Fibroblast of skin of left quadriceps (primary cell): ENCODE results near the gene NUP188.

Experiments
- DNase-seq, 2 experiments: peaks; one replicate each; pipeline ENCODE4 v3.0.0-alpha.2; 2013; ENCODE audit warnings: low read depth in 2 of 2

NUP188 gene, protein sequence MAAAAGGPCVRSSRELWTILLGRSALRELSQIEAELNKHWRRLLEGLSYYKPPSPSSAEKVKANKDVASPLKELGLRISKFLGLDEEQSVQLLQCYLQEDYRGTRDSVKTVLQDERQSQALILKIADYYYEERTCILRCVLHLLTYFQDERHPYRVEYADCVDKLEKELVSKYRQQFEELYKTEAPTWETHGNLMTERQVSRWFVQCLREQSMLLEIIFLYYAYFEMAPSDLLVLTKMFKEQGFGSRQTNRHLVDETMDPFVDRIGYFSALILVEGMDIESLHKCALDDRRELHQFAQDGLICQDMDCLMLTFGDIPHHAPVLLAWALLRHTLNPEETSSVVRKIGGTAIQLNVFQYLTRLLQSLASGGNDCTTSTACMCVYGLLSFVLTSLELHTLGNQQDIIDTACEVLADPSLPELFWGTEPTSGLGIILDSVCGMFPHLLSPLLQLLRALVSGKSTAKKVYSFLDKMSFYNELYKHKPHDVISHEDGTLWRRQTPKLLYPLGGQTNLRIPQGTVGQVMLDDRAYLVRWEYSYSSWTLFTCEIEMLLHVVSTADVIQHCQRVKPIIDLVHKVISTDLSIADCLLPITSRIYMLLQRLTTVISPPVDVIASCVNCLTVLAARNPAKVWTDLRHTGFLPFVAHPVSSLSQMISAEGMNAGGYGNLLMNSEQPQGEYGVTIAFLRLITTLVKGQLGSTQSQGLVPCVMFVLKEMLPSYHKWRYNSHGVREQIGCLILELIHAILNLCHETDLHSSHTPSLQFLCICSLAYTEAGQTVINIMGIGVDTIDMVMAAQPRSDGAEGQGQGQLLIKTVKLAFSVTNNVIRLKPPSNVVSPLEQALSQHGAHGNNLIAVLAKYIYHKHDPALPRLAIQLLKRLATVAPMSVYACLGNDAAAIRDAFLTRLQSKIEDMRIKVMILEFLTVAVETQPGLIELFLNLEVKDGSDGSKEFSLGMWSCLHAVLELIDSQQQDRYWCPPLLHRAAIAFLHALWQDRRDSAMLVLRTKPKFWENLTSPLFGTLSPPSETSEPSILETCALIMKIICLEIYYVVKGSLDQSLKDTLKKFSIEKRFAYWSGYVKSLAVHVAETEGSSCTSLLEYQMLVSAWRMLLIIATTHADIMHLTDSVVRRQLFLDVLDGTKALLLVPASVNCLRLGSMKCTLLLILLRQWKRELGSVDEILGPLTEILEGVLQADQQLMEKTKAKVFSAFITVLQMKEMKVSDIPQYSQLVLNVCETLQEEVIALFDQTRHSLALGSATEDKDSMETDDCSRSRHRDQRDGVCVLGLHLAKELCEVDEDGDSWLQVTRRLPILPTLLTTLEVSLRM (N-terminal part only)

DNA sequence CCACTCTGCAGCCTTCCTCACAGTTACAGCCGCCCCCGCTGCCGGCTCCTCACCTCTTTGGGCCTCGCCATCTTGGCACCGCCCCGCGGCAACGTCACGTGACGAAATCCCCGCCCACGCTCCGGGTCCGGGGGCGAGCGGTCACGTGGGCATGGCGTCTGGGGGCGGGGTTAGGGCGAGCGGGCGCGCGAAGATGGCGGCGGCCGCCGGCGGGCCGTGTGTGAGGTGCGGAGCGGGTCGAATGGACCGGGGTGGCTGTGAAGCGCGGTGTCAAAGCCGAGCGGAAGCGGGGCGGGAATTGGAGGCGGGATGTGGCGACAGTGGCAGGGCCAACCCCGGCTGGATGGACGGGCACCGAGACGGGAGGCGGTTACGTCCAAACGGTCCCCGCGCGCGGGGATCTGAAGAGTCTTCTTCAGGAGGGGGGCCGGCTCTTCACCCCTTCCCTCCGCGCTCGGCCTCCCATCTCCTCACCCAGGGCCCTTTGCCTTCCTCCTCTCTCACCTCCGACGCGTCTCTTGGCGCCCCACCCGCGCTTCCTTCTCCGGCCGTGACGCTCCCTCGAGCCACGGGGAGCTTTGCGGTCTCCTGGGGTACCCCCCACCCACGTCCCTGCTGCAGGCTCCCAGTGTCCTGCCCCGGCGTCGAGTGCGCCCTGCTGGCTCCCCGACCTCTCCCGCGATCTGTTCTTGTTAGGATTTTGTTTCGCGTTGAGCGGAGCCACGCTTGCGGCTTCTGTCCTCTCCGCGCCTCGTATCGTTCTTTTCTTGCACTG, at the start of gene NUP188, which contains the start of gene DOLK:
Gene NUP188 (plus strand): TSS at position 173 of the 775 bp plus-strand sequence. CDS start 21 bp downstream, at position 194.
Gene DOLK (minus strand): TSS at position 77 of the 775 bp plus-strand sequence. CDS start 300 bp downstream, outside the sequence.
- peak; percentile 81 to 82 for DNase-seq

DNA sequence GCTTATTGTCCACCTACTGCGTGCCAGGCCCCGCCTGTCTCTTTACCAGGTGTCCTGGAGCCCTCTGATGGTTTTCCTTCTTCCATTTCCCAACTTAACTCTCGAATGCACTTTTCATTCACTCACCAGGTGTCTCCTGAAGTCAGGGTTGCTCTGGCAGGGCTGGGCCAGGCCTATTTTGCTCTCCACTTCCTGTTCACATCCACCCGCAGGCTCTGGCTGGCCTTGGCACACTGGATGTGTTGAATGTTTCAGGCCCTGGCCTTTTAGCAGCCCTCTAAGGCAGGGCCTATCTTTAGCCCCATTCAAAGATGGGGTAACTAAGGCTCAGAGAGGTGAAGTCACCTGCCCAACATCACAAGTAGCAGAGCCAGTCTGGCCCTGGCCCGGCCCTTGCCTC, 49.1 kb upstream of the NUP188 start:
- DNase-seq = no peak

DNA sequence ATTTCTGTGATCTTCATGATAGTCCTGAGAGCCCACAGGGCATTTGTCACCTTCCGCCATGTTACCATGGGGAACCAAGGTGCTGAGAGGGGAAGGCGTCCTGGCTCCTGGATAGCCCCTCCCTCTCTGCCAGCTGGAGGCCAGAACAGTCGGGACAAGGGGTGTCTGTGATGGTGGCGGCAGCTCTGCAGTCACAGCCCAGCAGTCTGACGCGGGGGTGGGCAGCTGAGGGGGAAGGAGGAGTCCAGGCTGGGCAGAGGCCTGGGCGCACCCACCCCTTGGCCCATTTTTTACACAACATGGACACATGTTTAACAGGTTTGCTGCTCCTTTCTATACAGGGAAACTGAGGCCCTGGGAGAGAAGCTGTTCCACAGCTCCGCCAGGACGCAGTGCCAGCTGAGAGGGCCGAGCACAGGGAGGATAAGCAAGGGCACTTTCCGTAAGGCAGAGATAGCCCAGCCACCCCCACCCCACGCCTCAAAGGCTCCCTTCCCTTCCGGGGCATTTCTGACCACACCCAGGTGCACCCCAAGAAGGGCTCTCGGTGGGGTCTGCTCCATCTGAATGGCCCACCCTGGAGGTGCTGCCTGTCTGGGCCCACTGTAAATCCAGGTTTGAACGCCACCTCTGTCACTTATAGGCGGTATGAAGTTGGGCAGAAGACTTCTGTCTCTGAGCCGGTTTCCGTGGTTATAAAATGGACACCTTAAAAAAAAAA, 48.5 kb upstream of the NUP188 start:
- no peak for DNase-seq

DNA sequence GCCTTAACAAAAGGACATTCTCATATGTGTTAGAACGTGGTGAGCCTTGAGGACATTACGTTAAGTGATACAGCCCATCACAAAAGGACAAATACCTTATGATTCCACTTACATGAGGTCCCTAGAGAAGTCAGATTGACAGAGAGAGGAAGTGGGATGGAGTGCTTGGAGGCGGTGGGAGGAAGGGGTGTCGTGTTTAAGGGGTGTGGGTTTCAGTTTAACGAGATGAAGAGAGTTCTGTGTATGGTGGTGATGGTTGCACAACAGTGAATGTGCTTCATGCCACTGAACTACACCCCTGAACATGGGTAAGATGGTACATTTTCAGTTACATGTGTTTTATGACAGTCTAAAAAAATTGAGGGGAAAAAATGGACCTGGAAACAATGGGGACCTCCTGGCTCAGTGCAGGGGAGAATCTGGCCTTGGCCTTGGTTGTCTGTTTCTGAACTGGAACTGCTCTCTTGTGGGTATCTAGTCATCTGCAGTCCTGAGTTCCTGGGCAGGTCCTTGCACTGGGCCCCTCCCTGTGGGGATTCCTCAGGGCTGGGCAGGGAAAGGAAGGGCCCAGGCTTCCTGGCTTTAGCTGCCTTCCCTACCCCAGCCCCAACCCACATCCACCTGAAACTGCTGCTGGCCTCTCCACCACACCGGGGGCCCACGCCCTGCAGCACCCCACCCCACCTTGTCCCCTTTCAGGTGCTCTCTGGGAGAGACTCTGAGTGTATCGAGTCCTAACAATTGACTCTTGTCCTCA, 47.8 kb upstream of the NUP188 start:
- DNase-seq = no peak

DNA sequence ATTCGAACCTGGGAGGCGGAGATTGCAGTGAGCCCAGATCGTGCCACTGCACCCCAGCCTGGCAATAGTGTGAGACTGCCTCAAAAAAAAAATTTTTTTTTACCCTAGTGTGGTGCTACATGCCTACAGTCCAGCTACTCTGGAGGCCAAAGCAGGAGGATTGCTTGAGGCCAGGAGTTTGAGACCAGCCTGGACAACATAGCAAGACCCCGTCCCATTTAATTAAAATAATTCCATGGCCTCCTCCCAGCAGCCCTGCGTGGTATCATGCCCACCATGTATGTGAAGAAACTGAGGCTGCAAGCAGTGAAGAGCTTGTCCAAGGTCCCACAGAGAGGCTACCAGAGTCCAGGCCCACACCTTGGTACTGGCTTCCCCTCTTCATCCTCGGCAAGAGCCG, 46.1 kb upstream of the NUP188 start:
- DNase-seq = no peak

DNA sequence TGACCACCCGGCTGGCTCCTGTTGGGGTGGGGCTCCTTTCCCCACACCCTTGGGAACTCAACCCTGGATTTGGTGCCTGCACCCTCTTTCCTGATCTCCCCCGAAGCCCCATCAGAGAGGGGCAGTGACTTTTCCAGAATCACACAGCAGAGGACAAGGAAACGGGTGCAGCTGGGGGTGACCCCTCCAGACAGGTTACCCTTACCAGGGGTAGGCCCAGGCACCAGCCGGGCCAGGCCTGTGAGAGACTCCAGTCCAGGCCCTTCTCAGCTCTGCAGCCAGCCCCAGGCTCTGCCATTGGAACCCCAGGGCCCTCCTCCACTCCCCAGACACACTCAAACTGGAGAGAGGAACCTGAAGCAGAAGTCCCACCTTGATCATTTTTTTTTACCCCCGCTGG, 45.7 kb upstream of the NUP188 start:
- no peak for DNase-seq

DNA sequence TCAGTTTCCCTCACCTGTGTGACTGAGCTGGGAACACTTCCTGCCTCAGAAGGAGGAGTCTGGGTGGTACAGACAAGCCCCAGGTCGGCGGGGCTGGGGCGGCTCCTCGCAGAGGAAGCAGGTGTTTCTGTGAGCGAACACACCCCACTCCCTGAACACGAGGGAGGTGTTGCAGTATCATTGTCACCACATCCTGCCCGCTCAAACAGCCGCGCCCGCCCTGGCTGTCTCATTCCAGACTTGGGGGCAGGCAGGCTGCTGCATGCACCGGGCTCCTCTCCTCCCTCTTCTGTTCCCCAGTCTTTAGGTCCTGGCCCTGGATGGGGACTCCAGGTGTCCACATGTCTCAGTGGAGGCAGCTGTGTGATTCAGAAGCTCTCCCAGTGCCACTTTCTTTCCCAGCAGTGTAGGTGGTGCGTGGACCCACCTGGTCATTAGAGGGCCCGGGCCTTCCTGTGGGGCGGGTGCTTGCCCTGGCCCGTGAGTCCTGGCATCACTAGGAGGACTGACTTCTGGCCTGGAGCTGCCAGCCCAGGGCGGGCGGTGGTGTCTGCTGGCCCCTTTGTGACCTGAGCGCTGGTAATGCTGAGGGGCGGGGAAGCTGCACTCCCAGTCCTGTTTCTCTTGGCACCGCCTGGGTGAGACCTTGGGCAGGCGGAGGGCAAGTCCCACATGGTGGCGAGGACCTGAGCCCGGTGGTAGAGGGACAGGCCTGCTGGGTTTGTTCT, 45.0 kb upstream of the NUP188 start:
- DNase-seq = no peak

DNA sequence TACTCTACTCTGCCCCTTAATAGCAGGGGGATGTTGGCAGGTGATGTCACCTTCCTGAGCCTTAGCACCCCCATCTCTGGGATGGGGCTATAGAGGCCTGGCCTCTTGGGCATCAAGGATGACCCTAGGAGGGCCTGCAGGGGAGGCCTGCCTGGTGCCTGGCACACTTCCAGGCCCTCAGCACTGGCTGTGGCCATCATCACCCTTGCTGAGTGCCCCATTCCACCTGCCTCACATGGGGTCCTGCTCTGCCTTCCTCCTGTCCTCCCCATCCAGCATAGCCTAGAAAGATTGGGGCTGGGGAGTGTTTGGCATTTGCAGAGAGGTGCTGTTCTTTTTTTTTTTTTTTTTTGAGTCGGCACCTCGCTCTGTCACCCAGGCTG, 44.4 kb upstream of the NUP188 start:
- DNase-seq = no peak

DNA sequence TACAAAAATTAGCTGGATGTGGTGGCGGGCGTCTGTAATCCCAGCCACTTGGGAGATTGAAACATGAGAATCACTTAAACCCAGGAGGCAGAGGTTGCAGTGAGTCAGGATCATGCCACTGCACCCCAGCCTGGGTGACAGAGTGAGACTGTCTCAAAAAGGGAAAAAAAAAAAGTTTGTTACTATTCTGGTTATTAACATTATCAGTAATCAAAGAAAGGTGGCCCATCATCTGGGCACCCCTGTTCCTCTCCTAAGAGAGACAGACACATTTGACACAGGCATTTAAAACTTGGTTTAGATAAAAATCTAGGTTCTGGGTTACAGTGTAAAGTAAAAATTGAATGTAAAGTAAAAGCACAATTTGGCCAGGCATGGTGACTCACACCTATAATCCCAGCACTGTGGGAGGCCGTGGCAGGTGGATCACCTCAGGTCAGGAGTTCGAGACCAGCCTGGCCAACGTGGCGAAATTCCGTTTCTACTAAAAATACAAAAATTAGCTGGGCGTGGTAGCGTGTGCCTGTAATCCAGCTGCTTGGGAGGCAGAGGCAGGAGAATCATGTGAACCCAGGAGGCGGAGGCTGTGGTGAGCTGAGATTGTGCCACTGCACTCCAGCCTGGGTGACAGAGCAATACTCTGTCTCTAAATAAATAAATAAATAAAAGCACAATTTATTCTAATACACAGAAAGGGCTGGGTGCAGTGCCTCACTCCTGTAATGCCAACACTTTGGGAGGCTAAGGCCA, 43.5 kb upstream of the NUP188 start:
- no peak for DNase-seq

DNA sequence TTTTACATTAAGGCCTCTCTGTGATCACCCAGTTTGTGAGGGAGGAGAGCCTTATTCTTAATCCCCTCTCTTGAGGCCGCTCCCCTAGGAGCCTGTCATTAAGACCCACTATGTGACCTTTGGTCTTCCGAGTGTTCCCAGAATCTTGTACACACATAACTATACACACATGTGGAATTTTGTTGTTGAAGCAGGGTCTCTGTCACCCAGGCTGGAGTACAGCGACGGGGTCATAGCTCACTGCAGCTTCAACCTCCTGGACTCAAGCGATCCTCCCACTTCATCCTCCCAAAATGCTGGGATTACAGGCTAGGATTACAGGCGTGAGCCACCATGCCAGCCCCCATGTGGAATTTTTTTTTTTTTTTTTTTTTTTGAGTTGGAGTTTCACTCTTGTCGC, 41.5 kb upstream of the NUP188 start:
- no peak for DNase-seq

DNA sequence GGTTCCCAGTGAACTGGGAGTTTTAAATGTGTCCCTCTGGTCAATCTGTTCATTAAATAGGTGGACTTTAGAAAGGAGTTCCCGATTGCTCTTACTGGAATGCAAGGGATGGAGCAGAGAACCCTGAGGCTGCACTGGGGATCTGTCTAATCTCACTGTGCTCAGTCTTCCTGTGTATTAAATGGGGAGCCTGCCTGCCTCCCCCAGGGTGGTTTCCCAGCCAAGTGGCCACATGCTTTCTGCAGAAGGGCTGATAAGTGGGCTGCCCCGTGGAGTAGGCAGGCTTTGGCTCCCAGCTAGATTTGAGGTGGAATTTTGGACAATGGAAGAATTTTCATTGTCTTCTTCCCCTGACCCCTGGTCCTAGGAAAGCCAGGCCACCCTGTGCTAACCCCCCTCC, 40.8 kb upstream of the NUP188 start:
- no peak for DNase-seq

DNA sequence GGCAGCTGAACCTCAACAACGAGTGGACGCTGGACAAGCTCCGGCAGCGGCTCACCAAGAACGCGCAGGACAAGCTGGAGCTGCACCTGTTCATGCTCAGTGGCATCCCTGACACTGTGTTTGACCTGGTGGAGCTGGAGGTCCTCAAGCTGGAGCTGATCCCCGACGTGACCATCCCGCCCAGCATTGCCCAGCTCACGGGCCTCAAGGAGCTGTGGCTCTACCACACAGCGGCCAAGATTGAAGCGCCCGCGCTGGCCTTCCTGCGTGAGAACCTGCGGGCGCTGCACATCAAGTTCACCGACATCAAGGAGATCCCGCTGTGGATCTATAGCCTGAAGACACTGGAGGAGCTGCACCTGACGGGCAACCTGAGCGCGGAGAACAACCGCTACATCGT, 39.1 kb upstream of the NUP188 start:
- no peak for DNase-seq

DNA sequence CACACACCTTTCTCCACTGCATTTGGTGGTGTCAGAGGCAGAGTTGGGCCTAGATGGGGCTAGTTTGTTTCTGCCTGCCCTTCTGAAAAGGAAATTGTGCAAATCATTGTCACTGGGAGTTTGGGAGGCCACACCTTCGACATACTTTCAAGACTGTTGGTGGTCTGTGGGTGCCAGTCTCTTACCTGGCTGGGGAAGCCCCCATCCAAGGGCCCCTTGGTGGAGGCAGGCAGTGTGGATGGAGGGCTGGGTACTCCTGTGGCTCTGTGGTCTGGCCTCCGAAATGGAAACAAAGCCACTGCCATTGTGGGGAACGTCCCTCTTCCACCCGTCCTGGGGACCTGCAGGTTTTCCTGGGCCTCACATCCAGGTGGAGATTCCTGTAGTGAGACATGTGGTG, 37.6 kb upstream of the NUP188 start:
- no peak for DNase-seq

DNA sequence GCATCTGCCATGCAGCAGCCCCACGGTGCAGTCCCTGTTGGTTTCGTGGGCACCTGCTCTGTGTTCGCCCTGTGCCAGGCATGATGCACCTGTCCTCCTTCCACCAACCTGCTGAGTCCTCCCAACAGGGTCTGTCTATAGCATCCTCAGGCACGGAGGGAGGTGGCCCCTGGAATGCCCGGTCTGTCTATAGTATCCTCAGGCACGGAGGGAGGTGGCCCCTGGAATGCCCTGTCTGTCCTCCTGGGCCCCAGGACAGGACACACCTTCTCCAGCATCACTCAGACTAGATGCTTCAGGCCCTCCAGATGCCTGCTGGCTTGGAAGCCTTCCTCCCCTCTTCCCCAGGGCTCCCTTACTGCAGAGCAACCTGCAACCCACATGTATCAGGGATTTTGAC, 36.6 kb upstream of the NUP188 start:
- DNase-seq = no peak

DNA sequence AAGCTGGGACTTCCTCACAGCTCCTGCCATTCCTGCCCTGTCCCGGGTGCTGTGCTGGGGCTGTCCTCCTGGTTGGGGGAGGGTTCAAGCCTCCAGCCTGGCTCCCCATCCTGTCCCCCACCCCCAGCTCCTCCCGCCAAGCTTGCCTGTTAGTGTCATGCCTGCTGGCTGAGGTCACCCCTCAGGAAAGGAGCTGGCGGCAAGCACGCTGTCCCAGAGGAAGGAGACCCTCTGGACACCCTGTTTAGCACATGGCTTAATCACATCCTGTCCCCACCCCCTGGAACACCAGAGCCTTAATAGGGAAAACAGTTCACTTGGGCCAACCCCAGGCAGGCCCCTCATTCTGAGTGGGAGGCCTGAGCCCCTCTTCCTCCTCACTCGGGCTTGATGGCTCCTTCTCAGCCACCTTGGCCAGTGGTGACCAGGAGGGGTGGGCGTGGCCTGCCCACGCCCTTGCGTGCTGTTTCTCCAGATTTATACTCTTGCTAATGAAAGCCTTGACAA, 35.9 kb upstream of the NUP188 start:
- DNase-seq = peak; percentile 37 to 51

DNA sequence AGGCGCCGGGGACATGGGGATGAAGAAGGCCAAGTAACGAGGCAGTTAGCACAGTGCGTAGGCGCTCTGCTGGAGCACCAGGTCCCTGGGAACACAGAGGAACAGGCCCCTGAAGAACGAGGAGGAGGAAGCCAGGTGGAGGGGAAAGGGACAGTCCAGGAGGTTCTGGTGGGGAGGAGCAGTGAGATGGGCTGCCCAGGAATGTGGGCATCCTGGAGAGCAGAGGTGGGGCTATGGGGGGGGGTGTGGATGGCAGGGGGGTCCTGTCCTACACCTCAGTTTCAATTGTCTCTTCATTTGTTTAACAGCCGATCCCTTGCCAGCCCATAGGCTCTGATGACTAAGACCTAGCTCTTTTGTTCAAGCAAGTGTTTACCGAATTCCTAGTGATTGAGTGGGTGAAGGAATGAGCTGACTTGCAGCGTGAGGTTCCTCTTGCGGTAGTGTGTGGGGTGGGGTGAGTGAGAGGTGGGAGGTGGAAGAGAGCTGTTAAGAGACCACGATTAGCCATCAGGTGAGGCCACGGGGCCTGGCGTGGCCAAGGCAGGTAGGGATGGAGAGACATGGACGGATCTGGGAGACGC, 35.1 kb upstream of the NUP188 start:
- DNase-seq = peak; percentile 54 to 55

DNA sequence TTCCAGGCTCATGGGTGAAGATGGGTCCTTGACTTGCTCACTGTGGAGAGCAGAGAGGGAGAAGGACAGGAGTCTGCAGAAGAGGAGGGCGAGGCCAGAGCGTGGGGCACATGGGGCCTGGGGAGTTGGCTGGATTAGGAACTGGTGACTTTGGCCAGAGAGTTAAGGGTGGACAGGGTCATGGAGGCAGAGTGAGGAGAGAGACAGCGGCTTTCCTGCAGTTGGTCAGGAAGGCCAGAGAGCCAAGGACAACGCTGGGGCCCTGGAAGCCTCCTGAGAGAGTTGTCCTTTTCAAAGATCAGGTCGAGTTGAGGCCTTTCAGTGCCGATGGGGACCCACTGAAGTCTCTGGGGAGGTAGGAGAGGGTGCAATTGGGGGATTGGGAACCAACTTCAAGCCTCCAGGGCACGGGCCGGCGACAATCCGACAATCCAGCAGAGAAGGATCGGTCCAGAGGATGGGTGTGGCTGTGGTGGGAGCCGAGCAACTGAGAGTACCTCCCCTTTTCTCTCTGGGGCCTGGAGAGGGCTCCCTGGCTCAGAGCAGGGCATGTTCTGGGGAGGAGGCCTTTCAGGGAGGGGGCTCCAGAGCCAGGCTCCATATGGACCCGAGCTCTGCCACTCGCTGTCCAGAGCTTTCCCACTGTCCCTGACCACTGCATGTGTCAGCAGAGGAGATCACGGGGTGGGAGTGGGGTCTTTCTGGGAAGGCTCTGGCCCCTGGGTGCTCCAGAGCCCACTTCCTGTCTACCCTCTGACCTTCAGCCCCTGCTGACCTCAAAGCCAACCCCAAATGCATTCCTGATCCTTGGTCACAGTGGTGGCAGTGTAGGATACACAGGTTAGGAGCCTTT, 34.2 kb upstream of the NUP188 start:
- DNase-seq = no peak
